K562 (cell line): Measurements from ENCODE around the gene NRP2. TPM values are rescaled to one million over a fixed set of nuclear protein-coding genes. Genes with fewer than 3 reads are reported as not detected.

Source experiments
- CBFA2T3 ChIP-seq: fragments of 450-650 bp; IDR thresholded peaks from 2 replicates; pipeline ENCODE4 v1.6.1; 2017
- RAD21 ChIP-seq, 2 experiments: fragments of 250-450 bp in 1 of 2; fragments of 450-650 bp in 1 of 2; sonication (Bioruptor Pico) in 1 of 2; formaldehyde crosslinking in 1 of 2; IDR thresholded peaks in 1 of 2; conservative IDR thresholded peaks in 1 of 2; 2 replicates each; pipeline versions ENCODE4 v1.4.0 to v1.8.0; 2020 to 2022; ENCODE audit warnings: mild to moderate bottlenecking in 2 of 2, moderate library complexity in 1 of 2
- XRCC4 ChIP-seq: IDR thresholded peaks from one replicate; pipeline ENCODE4 v1.6.1; 2011; ENCODE audit not compliant: insufficient read depth, insufficient read length; ENCODE audit errors: extremely low read depth
- polyA plus RNA-seq, 8 experiments: library from polyadenylated mRNA; depleted of rRNA in 4 of 8; stranded (reverse) in 5 of 8; unstranded in 3 of 8; fragments of >200 nt; fragmentation: Nextera tagmentation in 2 of 8; fragmentation: Illumina TruSeq in 1 of 8; extraction: Ambion mirVana in 2 of 8; extraction: Trizol in 1 of 8; gene quantifications; 2 replicates each; pipeline versions ENCODE4 v1.2.1 to v1.2.3, GENCODE V29; 2011 to 2014; ENCODE audit warnings: inconsistent platforms in 1 of 8, missing spikeins in 1 of 8
- total RNA-seq, 7 experiments: library from RNA; depleted of rRNA in 6 of 7; stranded (reverse); fragments of >200 nt in 6 of 7; fragmentation: Illumina TruSeq in 2 of 7; extraction: Trizol in 2 of 7; gene quantifications; 2 replicates each; pipeline versions ENCODE4 v1.2.1 to v1.2.3, GENCODE V29; 2011 to 2021; ENCODE audit warnings: low replicate concordance in 1 of 7
- TF ChIP-seq, protein P1 (sequence below): IDR thresholded peaks from 2 replicates; pipeline ENCODE4 v1.6.1; 2011; ENCODE audit warnings: borderline replicate concordance, low read depth, mild to moderate bottlenecking, moderate library complexity, low read length; ENCODE audit not compliant: insufficient read depth, poor library complexity, severe bottlenecking
- TF ChIP-seq, protein P2 (sequence below): fragments of 200-800 bp; sonication (Bioruptor generic); IDR thresholded peaks from 2 replicates; pipeline ENCODE4 v1.6.1; 2017; ENCODE audit warnings: missing genetic modification characterization, missing compliant biosample characterization

NRP2 gene
- total and polyA plus RNA-seq, 9 of the 15 experiments (the other 6 are each of a cell fraction or from before 2014, with no cell fraction given) = 0.05 to 0.31 (median 0.15) TPM; not detected in 5

DNA sequence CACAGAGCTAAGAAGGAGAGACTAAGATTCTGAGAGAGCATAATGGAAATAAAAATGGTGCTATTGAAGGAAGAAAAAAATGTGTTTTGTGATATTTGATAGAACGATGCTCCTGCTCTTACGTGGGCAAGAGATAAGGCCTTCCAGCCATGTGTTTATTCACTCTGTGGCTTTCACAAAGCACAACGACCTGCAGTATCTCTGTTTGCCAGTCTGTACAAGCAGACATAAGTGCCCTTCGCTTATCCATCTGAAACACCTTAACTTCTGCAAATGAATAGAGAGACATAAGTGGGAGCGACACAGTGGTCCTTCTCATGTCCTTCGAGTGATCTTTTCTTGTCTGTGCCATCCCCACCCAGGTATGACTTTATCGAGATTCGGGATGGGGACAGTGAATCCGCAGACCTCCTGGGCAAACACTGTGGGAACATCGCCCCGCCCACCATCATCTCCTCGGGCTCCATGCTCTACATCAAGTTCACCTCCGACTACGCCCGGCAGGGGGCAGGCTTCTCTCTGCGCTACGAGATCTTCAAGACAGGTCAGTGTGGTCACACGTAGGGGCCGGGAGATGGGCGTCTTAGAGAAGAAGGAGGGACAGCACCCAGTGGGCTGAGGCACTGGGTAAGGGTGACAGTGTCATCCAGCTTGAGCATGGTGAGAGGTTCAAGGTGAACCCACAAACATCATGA lies 33.7 kb downstream of the NRP2 start (continued):
- TF ChIP-seq, protein P1, sequence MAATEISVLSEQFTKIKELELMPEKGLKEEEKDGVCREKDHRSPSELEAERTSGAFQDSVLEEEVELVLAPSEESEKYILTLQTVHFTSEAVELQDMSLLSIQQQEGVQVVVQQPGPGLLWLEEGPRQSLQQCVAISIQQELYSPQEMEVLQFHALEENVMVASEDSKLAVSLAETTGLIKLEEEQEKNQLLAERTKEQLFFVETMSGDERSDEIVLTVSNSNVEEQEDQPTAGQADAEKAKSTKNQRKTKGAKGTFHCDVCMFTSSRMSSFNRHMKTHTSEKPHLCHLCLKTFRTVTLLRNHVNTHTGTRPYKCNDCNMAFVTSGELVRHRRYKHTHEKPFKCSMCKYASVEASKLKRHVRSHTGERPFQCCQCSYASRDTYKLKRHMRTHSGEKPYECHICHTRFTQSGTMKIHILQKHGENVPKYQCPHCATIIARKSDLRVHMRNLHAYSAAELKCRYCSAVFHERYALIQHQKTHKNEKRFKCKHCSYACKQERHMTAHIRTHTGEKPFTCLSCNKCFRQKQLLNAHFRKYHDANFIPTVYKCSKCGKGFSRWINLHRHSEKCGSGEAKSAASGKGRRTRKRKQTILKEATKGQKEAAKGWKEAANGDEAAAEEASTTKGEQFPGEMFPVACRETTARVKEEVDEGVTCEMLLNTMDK = peak; percentile 65
- TF ChIP-seq CBFA2T3 = peak; percentile 47
- TF ChIP-seq, protein P2, sequence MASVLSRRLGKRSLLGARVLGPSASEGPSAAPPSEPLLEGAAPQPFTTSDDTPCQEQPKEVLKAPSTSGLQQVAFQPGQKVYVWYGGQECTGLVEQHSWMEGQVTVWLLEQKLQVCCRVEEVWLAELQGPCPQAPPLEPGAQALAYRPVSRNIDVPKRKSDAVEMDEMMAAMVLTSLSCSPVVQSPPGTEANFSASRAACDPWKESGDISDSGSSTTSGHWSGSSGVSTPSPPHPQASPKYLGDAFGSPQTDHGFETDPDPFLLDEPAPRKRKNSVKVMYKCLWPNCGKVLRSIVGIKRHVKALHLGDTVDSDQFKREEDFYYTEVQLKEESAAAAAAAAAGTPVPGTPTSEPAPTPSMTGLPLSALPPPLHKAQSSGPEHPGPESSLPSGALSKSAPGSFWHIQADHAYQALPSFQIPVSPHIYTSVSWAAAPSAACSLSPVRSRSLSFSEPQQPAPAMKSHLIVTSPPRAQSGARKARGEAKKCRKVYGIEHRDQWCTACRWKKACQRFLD (CRISPR knock-in tag) = no peak
- TF ChIP-seq XRCC4 = no peak
- TF ChIP-seq RAD21 (CRISPR knock-in tag; conservative IDR thresholded peaks at IDR 0.05 in 1 of 2, IDR thresholded peaks at IDR 0.05 in 1 of 2) = peak; percentile 15 to 42; a peak in 2 of 4 replicates
